Measurements from ENCODE around the gene SETDB2.

SETDB2 gene

DNA sequence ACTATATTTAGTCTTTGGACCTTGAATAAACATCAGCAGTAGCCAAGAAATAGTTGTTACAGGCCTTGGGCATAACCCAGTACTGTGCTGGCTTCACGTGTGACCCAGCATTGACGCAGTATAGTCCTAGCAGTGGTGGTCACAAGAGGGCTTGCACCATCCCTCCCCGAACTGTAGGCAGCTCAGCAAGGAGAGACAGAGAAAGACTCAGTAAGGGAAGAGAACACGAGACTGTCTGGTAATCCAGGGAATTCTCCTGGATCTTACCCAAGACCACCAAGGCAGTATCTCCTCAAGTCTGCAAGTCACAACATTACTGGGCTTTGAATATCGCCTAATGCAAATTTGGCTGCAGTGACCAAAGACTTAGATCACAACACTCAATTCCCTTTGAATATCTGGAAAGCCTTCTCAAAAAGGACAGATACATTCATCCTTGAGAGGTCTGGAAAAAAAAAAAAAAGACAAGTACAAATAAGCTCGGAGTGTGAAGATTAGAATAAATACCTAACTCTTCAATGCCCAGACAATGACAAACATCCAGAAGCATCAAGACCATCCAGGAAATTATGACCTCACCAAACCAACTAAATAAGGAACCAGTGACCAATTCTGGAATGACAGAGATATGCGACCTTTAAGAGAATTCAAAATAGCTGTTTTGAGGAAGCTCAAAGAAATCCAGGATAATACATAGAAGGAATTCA lies 39.9 kb upstream of the SETDB2 start:
- CTCF ChIA-PET, result no interaction called here

DNA sequence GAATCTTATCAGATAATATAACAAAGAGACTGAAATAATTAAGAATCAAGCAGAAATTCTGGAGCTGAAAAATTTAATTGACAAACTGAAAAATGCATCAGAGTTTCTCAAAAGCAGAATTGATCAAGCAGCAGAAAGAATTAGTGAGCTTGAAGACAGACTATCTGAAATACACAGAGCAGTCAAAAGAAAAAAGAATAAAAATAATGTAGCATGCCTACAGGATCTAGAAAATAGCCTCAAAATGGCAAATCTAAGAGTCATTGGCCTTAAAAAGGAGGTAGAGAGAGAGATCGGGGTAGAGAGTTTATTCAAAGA lies 39.4 kb upstream of the SETDB2 start:
- POLR2A ChIA-PET (ENCODE audit: low non-redundant PET), result no interaction called here
- no peak overlapping the region for H3K27ac ChIP-seq
- no peak for DNase-seq (ENCODE audit: low spot score)
- CTCF ChIA-PET, result no interaction called here
- TF ChIP-seq, protein P1, sequence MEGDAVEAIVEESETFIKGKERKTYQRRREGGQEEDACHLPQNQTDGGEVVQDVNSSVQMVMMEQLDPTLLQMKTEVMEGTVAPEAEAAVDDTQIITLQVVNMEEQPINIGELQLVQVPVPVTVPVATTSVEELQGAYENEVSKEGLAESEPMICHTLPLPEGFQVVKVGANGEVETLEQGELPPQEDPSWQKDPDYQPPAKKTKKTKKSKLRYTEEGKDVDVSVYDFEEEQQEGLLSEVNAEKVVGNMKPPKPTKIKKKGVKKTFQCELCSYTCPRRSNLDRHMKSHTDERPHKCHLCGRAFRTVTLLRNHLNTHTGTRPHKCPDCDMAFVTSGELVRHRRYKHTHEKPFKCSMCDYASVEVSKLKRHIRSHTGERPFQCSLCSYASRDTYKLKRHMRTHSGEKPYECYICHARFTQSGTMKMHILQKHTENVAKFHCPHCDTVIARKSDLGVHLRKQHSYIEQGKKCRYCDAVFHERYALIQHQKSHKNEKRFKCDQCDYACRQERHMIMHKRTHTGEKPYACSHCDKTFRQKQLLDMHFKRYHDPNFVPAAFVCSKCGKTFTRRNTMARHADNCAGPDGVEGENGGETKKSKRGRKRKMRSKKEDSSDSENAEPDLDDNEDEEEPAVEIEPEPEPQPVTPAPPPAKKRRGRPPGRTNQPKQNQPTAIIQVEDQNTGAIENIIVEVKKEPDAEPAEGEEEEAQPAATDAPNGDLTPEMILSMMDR (conservative IDR thresholded peaks at IDR 0.05; ENCODE audit: low read depth), result no peak

More for the DNA sequence above, 39.9 kb upstream of the SETDB2 start:
- H3K27ac ChIP-seq, result no peak overlapping the region
- TF ChIP-seq, protein P1 (conservative IDR thresholded peaks at IDR 0.05; ENCODE audit: low read depth), result no peak
- POLR2A ChIA-PET (ENCODE audit: low non-redundant PET), result no interaction called here
- no peak for DNase-seq (ENCODE audit: low spot score)

DNA sequence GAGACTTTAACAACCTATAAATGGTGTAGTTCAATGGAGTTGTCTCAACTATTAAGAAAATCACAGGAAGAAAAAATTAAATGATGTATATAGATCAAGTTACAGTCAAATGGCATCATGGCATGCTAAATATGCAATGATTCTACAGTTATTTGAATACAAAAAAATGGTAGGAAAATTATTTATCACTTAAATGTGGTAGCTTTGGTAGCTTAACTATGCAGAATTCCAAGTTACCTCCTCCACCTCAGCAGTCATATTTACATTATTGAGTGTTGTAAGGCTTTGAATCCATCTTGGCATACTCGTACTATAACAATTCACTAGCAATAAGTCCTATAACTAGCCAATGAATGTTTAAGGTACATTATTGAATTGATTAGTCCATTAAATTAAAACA lies 37.0 kb upstream of the SETDB2 start:
- POLR2A ChIA-PET (ENCODE audit: low non-redundant PET), result no interaction called here
- no peak for DNase-seq (ENCODE audit: low spot score)
- CTCF ChIA-PET, result no interaction called here
- no peak overlapping the region for H3K27ac ChIP-seq
- TF ChIP-seq, protein P1 (conservative IDR thresholded peaks at IDR 0.05; ENCODE audit: low read depth), result no peak

- ChIA-PET POLR2A (ENCODE audit: low non-redundant PET) (no interaction called here), CTCF (no interaction called here)
- DNase-seq (ENCODE audit: low spot score), result no peak
- TF ChIP-seq, protein P1 (conservative IDR thresholded peaks at IDR 0.05; ENCODE audit: low read depth), result no peak
- H3K27ac ChIP-seq, result no peak overlapping the region
These were observed 36.1 kb upstream of the SETDB2 start for GRCh38 chr13:49407936-49408335.

GRCh38 chr13:49409008-49409407 lies 35.1 kb upstream of the SETDB2 start:
- H3K27ac ChIP-seq, result no peak overlapping the region
- TF ChIP-seq, protein P1 (conservative IDR thresholded peaks at IDR 0.05; ENCODE audit: low read depth), result no peak
- no peak for DNase-seq (ENCODE audit: low spot score)
- CTCF ChIA-PET, result no interaction called here
- POLR2A ChIA-PET (ENCODE audit: low non-redundant PET), result no interaction called here

GRCh38 chr13:49410006-49410405 lies 34.1 kb upstream of the SETDB2 start:
- DNase-seq (ENCODE audit: low spot score), result no peak
- ChIA-PET POLR2A (ENCODE audit: low non-redundant PET) (no interaction called here), CTCF (interaction anchor here (0.6 kb wide), 1 partner anchor 90 kb away, joined by 3 read pairs; no protein-coding TSS in a partner anchor)
- TF ChIP-seq, protein P1 (conservative IDR thresholded peaks at IDR 0.05; ENCODE audit: low read depth), result no peak
- H3K27ac ChIP-seq, result no peak overlapping the region

Data from RWPE1 (cell line).